Right lobe of liver (tissue), 6 donors: ENCODE measurements around the gene HOXD8. TPM values are rescaled to one million over a fixed set of nuclear protein-coding genes. Genes with fewer than 3 reads are reported as not detected.

Experiments
- ATAC-seq, 4 donors: fragments of 200-7000 bp; cut with Tn5 transposase; one replicate each; pipeline ENCODE4 v1.9.1; 2020; ENCODE audit warnings: mild to moderate bottlenecking in 4 of 4, moderate library complexity in 4 of 4
- DNase-seq, 3 donors: peaks; one replicate each; pipeline ENCODE4 v3.0.0-alpha.2; 2020
- H3K27ac ChIP-seq, 3 donors: fragments of 200-600 bp; one replicate each; pipeline ENCODE4 v1.8.0; 2022
- H3K27me3 ChIP-seq, 2 donors: fragments of 200-600 bp; one replicate each; pipeline ENCODE4 v1.8.0; 2022
- H3K36me3 ChIP-seq, 4 donors: fragments of 200-600 bp; sonication (generic) in 1 of 4; one replicate each; pipeline versions ENCODE4 v1.5.1 to v1.8.0; 2017 to 2022; ENCODE audit warnings: control low read depth in 1 of 4
- H3K4me1 ChIP-seq, 4 donors: fragments of 200-600 bp; sonication (generic) in 1 of 4; one replicate each; pipeline versions ENCODE4 v1.5.1 to v1.8.0; 2017 to 2022; ENCODE audit warnings: control low read depth in 1 of 4
- H3K4me3 ChIP-seq, 3 donors: fragments of 200-600 bp; one replicate each; pipeline ENCODE4 v1.8.0; 2022
- H3K9me3 ChIP-seq, 4 donors: fragments of 200-600 bp; sonication (generic) in 1 of 4; one replicate each; pipeline versions ENCODE4 v1.5.1 to v1.8.0; 2017 to 2022; ENCODE audit warnings: control low read depth in 1 of 4
- POLR2A ChIP-seq: fragments of 450-650 bp; IDR thresholded peaks from one replicate; pipeline ENCODE4 v1.6.1; 2017; ENCODE audit warnings: antibody characterized with exemption, mild to moderate bottlenecking
- WGBS: methylation state at CpG from one replicate; pipeline ENCODE4 v1.1.6; 2018; ENCODE audit warnings: low coverage, low lambda C conversion rate; ENCODE audit not compliant: insufficient coverage; ENCODE audit errors: missing lambda C conversion rate; 5-methylcytosine and 5-hydroxymethylcytosine counted together
- intact Hi-C, 2 donors: fragments of 100-400 bp; cut with DNase I; formaldehyde crosslinking; loops; one replicate each; pipeline versions ENCODE4 v1.11.2 to v1.14.1; 2022
- total RNA-seq, 6 experiments: library from RNA; depleted of rRNA in 2 of 6; stranded (reverse); fragments of >200 nt in 2 of 6; fragmentation: NEBNext Ultra II Directional in 3 of 6; extraction: Animal tissue kit (Norgen Biotek cat#: 25700) in 3 of 6; gene quantifications; one replicate each; pipeline versions ENCODE4 v1.1.0 to v1.2.4, GENCODE V29; 2016 to 2023
- TF ChIP-seq, protein P1 (sequence below), 4 donors: fragments of 200-600 bp in 3 of 4; fragments of 450-650 bp in 1 of 4; IDR thresholded peaks; one replicate each; pipeline versions ENCODE4 v1.5.1 to v1.8.0; 2016 to 2022; ENCODE audit warnings: antibody characterized with exemption in 4 of 4, mild to moderate bottlenecking in 2 of 4
- donor health status: DM: no; HTN: yes; CAD: no.
- donor health status: DM: no; HTN: no; CAD: no.
- donor health status: DM: no; HTN: no; CAD: no.
- donor health status: DM: no; HTN: yes; CAD: no.
- donor health status: DM: no; HTN: yes; CAD: no.

The HOXD8 gene
- total RNA-seq, 6 experiments from 2014 or later = 0.74 TPM; not detected in 5

DNA sequence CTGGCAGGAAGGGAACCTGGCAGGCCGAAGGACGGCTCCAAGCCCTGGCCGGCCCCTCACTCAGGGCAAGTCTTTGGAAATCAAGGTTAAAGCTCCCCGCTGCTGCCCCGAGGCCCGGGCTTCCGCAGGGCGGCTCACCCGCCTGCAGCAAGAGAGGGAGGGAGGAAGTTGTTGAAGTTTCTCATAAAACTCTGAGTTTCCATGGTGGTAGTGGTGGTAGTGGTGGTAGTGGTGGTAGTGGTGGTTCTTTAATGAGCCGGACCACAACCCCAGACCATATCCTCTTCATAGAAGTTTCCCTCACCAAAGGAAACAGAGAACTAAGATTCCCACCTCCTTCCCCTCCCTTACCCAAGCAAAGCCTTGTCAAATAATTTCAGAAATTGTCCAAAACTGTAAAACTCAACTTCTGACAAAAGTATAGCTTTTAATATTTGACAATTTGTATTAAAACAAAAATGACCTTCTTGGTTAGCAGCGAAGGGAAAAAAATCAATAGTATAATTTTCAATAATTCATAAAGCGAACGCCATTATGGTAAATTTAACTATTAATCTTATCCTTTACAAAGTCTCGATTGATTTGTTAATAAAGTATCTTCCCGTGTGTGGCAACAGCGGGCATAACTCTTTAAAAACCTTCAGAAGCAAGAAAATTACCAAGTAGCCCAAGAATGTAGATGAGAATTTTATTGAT is 14.4 kb upstream of the HOXD8 start:
- H3K27me3 ChIP-seq = peaks cover 21 to 91% of the 10 kb centered on the region in 2 donors
- TF ChIP-seq, protein P1, sequence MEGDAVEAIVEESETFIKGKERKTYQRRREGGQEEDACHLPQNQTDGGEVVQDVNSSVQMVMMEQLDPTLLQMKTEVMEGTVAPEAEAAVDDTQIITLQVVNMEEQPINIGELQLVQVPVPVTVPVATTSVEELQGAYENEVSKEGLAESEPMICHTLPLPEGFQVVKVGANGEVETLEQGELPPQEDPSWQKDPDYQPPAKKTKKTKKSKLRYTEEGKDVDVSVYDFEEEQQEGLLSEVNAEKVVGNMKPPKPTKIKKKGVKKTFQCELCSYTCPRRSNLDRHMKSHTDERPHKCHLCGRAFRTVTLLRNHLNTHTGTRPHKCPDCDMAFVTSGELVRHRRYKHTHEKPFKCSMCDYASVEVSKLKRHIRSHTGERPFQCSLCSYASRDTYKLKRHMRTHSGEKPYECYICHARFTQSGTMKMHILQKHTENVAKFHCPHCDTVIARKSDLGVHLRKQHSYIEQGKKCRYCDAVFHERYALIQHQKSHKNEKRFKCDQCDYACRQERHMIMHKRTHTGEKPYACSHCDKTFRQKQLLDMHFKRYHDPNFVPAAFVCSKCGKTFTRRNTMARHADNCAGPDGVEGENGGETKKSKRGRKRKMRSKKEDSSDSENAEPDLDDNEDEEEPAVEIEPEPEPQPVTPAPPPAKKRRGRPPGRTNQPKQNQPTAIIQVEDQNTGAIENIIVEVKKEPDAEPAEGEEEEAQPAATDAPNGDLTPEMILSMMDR (IDR thresholded peaks at IDR 0.05) = no peak
- TF ChIP-seq POLR2A = no peak
- no peak for DNase-seq

DNA sequence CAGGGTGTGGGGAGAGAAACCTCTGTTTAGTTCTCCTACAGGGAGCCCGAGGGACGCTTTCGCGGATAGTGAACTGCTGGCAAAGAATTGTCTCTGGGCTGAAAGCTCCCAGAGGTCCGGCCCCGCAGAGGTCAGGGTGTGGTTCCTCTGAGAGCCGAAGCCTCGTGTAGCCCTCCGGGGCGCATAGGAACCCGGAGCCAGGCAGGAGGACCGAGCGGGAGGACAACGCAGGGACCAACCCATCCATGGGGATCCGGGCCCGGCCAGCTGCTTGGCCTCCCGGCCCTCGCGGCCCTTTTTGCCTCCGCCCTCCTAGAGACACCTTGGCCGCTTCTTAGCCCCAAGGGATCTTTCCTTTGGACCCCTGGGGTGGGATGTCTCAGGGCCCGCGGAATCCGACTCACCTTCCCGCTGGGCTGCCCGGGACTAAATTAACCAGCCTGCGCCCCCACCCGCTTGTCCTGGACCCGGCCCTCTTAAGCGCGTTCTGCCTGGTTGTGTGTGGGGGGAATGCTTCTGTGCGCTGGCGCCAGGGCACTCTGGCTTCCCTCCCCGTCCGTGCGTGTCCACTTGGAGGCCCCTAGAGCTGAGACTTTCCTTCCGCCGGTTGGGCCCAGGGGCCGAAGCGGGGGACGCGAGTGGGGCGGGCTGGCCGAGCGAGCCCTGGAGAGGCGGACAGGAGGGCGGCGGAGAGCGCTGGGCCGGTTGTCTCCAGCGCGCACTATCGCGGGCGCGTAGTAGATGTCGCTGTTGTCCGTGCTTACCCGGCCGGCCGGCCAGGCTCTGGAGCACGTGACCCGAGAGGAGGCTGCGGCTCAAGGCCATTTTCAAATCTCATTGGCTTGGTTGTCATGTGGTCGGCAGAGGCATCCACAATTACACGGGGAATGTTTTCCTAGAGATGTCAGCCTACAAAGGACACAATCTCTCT is 13.4 kb upstream of the HOXD8 start, which contains the start of gene HOXD10:
Gene HOXD10, plus strand, starts transcription at position 896 of the 931 bp plus-strand sequence. CDS start 56 bp downstream, outside the sequence.
- Histone ChIP-seq H3K36me3 (no peaks in the 10 kb centered on the region), H3K9me3 (no peaks in the 10 kb centered on the region), H3K4me3 (no peak within 1 kb of the TSS), H3K27ac (no peak within 1 kb of the TSS), H3K4me1 (no peaks in the 10 kb centered on the region), H3K27me3 (peaks cover 30 to 87% of the 10 kb centered on the region in 2 donors)
- WGBS = 3% methylated on average over 13 of the region's 66 CpGs
- peak in 1 of 4 donors; percentile 20 for ATAC-seq
- TF ChIP-seq, protein P1 (IDR thresholded peaks at IDR 0.05) = no peak
- TF ChIP-seq POLR2A = no peak
- no peak for DNase-seq
- intact Hi-C loops = no loop called here

More for the DNA sequence above, 14.4 kb upstream of the HOXD8 start:
- H3K9me3 ChIP-seq = no peaks in the 10 kb centered on the region
- no peak for ATAC-seq
- H3K27ac ChIP-seq = no peak overlapping the region
- no peak overlapping the region for H3K4me3 ChIP-seq
- H3K36me3 ChIP-seq = no peaks in the 10 kb centered on the region
- intact Hi-C loops = no loop called here
- no peaks in the 10 kb centered on the region for H3K4me1 ChIP-seq
- WGBS = 15% methylated on average over 13 of the region's 16 CpGs

DNA sequence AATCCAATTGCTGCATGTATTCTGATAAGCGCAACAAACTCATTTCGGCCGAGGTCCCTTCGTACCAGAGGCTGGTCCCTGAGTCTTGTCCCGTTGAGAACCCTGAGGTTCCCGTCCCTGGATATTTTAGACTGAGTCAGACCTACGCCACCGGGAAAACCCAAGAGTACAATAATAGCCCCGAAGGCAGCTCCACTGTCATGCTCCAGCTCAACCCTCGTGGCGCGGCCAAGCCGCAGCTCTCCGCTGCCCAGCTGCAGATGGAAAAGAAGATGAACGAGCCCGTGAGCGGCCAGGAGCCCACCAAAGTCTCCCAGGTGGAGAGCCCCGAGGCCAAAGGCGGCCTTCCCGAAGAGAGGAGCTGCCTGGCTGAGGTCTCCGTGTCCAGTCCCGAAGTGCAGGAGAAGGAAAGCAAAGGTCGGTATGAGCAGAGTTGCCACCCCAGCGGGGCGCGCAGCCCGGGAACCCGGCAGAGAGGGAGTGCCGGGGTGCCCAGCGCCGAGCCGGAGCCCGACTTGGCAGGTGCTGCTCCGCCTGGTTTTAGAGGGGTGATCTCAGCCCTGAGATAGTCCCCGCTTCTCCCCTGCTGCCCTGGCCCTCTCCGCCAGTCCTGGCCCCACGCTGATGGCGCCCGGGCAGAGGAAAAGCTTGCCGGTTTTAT is 12.2 kb upstream of the HOXD8 start:
- DNase-seq (no peak), ATAC-seq (no peak)
- TF ChIP-seq, protein P1 (IDR thresholded peaks at IDR 0.05) = no peak
- no peak for TF ChIP-seq POLR2A
- H3K4me3 ChIP-seq = no peak overlapping the region
- peaks cover 35 to 89% of the 10 kb centered on the region in 2 donors for H3K27me3 ChIP-seq
- no peaks in the 10 kb centered on the region for H3K36me3 ChIP-seq
- H3K9me3 ChIP-seq = no peaks in the 10 kb centered on the region
- intact Hi-C loops = no loop called here
- 17% methylated on average over 11 of the region's 40 CpGs for WGBS
- H3K4me1 ChIP-seq = peaks cover 0 to 1% (median 0%) of the 10 kb centered on the region in 4 donors
- no peak overlapping the region for H3K27ac ChIP-seq

DNA sequence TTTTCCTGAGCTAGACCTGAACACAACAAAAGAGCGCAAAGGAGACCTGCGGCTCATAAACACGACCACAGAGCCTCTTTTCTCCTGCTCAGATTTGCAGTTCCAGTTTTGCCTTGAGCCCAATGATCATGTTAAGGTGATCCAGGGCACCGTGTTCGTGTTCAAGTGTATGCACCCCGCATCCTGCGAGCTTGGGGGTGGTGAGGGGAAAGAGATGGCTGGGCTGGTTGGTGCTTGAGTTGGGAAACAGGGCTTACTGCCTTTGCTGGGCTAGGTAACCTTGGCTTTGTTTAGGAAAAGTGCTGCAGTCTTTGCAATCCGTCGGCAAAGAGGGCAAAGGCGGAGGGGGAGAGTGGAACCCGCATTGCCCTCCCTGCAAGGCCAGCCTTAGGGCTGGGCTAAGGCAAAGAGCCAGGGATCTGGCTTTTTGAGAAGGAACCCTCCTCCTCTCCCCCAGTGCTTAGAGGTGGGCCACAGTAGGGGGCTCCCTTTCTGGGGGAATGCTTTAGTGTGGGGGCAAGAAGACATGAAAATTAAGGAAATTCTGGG is 11.6 kb upstream of the HOXD8 start:
- Histone ChIP-seq H3K27me3 (peaks cover 39 to 89% of the 10 kb centered on the region in 2 donors), H3K4me3 (no peak overlapping the region), H3K27ac (no peak overlapping the region), H3K9me3 (no peaks in the 10 kb centered on the region), H3K4me1 (peaks cover 0 to 7% (median 0%) of the 10 kb centered on the region in 4 donors), H3K36me3 (no peaks in the 10 kb centered on the region)
- WGBS = 8% methylated on average over 10 of the region's 11 CpGs
- intact Hi-C loops = no loop called here
- TF ChIP-seq, protein P1 (IDR thresholded peaks at IDR 0.05) = no peak
- TF ChIP-seq POLR2A = no peak
- DNase-seq = no peak
- ATAC-seq = no peak
